AG04449 (cell line): ENCODE data around the gene FCHSD2.

Experiments used
- CTCF ChIA-PET: fragments of 350-600 bp; formaldehyde crosslinking; extraction: SDS; loops from one replicate; lab custom pipeline; 2021; ENCODE audit warnings: antibody characterized with exemption; lab: Yijun Ruan, JAX
- POLR2A ChIA-PET: fragments of 400-600, 350-600 bp; formaldehyde crosslinking; extraction: SDS; loops from one replicate; lab custom pipeline; 2020; ENCODE audit warnings: antibody characterized with exemption, inconsistent platforms; lab: Yijun Ruan, JAX
- DNase-seq: peaks from one replicate; pipeline ENCODE4 v3.0.0-alpha.2; 2010; ENCODE audit warnings: low read depth, low spot score
- H3K4me3 ChIP-seq: 2 replicates; pipeline ENCODE4 v1.5.1; 2011; ENCODE audit warnings: low read depth, mild to moderate bottlenecking, control low read depth, low read length
- CTCF ChIP-seq: IDR thresholded peaks from one replicate; pipeline ENCODE4 v1.5.1; 2011; ENCODE audit warnings: mild to moderate bottlenecking, moderate library complexity, low read length, control low read depth, inconsistent platforms; ENCODE audit not compliant: insufficient read depth; ENCODE audit errors: missing control alignments

The FCHSD2 gene

GRCh38 chr11:73142128-73142377 lies at the start of gene FCHSD2:
Gene FCHSD2 (minus strand): TSS chr11:73142318. CDS start chr11:73141877, 441 bp downstream.
- CTCF ChIA-PET: interaction anchor here (0.6 to 3.5 kb wide), 21 partner anchors 10 to 417 kb away, joined by 3 to 46 read pairs (median 4); no protein-coding TSS in a partner anchor
- H3K4me3 ChIP-seq: peak within 1 kb of the TSS; percentile 94
- TF ChIP-seq CTCF: no peak
- no peak for DNase-seq
- POLR2A ChIA-PET: interaction anchor here (0.6 to 2.1 kb wide), 3 partner anchors 16 to 310 kb away, joined by 3 to 31 read pairs (median 4); no protein-coding TSS in a partner anchor

DNA sequence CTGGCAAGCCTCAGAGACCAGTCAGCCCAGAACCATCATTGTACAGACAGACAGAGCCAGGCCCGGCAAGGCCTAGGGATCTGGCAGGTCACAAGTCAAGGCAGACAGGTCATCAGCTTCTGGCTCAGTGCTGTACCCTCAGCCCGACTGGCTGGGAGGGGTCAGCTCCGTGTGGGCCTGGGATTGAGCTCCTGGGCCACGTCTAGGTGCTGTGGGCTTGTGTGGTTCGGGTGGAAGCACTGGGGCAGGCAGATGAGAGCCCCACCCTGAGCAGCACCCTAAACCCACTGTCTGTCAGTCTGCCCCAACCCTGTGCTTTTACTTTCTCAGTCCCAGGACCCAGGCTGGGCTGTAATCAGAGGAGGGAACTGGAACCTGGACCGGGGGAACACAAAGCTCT lies 49.0 kb upstream of the FCHSD2 start:
- CTCF ChIA-PET: interaction anchor here (12.1 kb wide), 1 partner anchor 50 kb away, joined by 210 read pairs; no protein-coding TSS in a partner anchor
- POLR2A ChIA-PET: no interaction called here
- DNase-seq: no peak
- TF ChIP-seq CTCF: no peak
- no peak overlapping the region for H3K4me3 ChIP-seq

DNA sequence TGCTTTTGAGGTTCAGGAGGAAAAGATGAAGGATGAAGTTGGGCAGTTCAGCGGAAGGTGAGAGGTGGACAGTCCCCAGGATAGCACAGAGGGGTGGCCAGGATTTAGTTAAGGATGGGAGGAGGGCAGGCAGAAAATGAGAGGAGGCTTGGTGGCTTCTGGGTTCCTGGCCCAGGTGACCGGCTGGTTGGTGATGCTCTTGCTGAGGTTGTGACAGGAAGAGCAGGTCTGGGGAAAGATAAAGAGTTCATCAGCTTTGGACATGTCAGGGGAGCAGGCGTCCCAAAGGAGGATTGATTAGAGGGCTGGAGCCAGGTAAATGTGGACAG lies 48.4 kb upstream of the FCHSD2 start:
- no peak for DNase-seq
- ChIA-PET CTCF (interaction anchor here (1.3 to 12.1 kb wide), 2 partner anchors 16 to 50 kb away, joined by 3 to 210 read pairs; no protein-coding TSS in a partner anchor), POLR2A (no interaction called here)
- no peak overlapping the region for H3K4me3 ChIP-seq
- no peak for TF ChIP-seq CTCF

DNA sequence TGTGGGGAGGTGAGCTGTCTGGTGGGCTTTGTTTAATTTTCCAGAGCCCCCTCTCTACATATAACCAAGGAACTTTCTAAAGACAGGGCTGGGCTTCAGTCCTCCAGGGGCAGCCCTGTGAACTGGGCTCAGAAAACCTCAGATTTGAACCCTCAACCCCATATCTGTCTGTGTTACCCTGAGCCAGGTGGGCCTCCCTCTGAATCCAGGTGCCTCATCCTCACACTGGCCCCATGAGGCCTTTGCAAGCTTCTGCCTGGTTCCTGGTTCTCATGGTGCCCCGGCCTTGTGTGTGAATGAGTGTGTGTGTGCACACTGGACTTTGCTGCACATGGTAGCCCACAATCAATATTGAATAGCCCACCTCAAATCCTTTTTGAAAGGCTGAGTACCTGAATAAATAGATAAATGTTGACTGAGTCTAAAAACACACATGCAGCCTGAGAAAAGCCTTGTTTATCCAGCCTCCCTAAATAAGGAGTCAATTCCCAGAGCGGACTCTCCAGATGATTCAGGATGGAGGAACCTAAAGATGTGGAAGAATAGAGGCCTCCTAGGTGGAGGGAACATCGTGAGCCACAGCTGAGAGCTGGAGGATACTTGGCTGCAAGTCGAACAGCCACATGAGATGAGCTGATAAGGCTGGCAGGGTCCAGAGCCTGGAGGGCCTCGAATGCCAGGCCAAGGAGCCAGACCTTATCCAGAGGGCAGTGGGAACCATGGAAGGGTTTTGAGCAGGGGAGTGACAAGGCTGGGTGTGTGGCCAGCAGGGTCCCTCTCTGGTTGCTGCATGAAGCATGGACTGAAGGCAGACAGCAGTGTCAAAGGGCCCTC lies 47.8 kb upstream of the FCHSD2 start:
- no peak for DNase-seq
- TF ChIP-seq CTCF: no peak
- CTCF ChIA-PET: interaction anchor here (0.9 to 12.1 kb wide), 6 partner anchors 9 to 99 kb away, joined by 3 to 210 read pairs (median 4); no protein-coding TSS in a partner anchor
- POLR2A ChIA-PET: no interaction called here
- no peak overlapping the region for H3K4me3 ChIP-seq

DNA sequence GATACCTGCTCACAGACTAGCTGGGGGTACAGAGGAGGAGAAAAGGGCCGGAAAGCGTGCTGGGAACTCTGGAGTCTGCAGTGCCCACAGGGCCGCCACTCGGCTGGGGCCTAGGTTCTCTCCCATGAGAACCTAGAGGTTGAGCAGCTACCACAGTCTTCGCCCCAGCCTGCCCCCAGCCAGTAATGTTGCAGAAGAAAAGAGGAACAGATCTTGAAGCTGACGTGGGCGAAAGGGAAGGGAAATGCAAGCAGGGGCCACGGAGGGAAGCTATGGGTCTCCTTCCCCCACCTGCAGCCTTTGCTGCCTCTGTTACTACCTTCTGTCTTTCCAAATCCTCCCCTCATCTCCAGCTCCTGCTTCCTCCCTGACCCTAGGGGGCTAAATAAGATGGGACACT lies 47.2 kb upstream of the FCHSD2 start:
- DNase-seq: no peak
- CTCF ChIA-PET: interaction anchor here (0.9 to 12.1 kb wide), 6 partner anchors 8 to 100 kb away, joined by 3 to 210 read pairs (median 4); no protein-coding TSS in a partner anchor
- no peak overlapping the region for H3K4me3 ChIP-seq
- TF ChIP-seq CTCF: no peak
- POLR2A ChIA-PET: no interaction called here

- no peak for DNase-seq
- no peak for TF ChIP-seq CTCF
- ChIA-PET POLR2A (no interaction called here), CTCF (interaction anchor here (1.8 to 12.1 kb wide), 5 partner anchors 11 to 357 kb away, joined by 5 to 210 read pairs (median 50); no protein-coding TSS in a partner anchor)
- no peak overlapping the region for H3K4me3 ChIP-seq
Observed at GRCh38 chr11:73188301-73188700, 46.2 kb upstream of the FCHSD2 start.
